Sigmoid colon (tissue), 7 donors: ENCODE measurements around the gene SETDB2. TPM values are rescaled to one million over a fixed set of nuclear protein-coding genes. Genes with fewer than 3 reads are reported as not detected.
A peak's percentile ranks its signal among the peaks of the same experiment; 100 is the strongest.

Experiments used
- DNase-seq: peaks from one replicate; pipeline ENCODE4 v3.0.0-alpha.2; 2019
- H3K27ac ChIP-seq, 4 donors: fragments of 200-600 bp; sonication (generic); one replicate each; pipeline ENCODE4 v1.5.1; 2016 to 2019; ENCODE audit warnings: mild to moderate bottlenecking in 1 of 4
- H3K27me3 ChIP-seq, 3 donors: fragments of 200-600 bp; sonication (generic); one replicate each; pipeline ENCODE4 v1.5.1; 2019; ENCODE audit warnings: mild to moderate bottlenecking in 1 of 3
- H3K36me3 ChIP-seq, 4 donors: fragments of 200-600 bp; sonication (generic); one replicate each; pipeline ENCODE4 v1.5.1; 2016 to 2019
- H3K4me1 ChIP-seq, 4 donors: fragments of 200-600 bp; sonication (generic); one replicate each; pipeline ENCODE4 v1.5.1; 2017 to 2019
- H3K4me3 ChIP-seq, 4 donors: fragments of 200-600 bp; sonication (generic); one replicate each; pipeline ENCODE4 v1.5.1; 2017 to 2019; ENCODE audit warnings: mild to moderate bottlenecking in 2 of 4, moderate library complexity in 1 of 4
- H3K9me3 ChIP-seq, 4 donors: fragments of 200-600 bp in 3 of 4; sonication (generic) in 3 of 4; one replicate each; pipeline versions ENCODE4 v1.5.1 to v1.6.1; 2013 to 2019
- CTCF ChIP-seq, 4 experiments: fragments of 450-650 bp in 3 of 4; fragments of 200-600 bp in 1 of 4; IDR thresholded peaks; one replicate each; pipeline ENCODE4 v1.5.1; 2016 to 2019; ENCODE audit warnings: antibody characterized with exemption in 4 of 4, mild to moderate bottlenecking in 3 of 4, moderate library complexity in 2 of 4
- EP300 ChIP-seq, 4 donors: sonication (generic); formaldehyde crosslinking; IDR thresholded peaks; one replicate each; pipeline ENCODE4 v1.6.1; 2017; ENCODE audit warnings: antibody characterized with exemption in 4 of 4
- POLR2A ChIP-seq, 2 donors: fragments of 450-650 bp; IDR thresholded peaks; one replicate each; pipeline ENCODE4 v1.6.1; 2016; ENCODE audit warnings: antibody characterized with exemption in 2 of 2, mild to moderate bottlenecking in 2 of 2, moderate library complexity in 2 of 2
- POLR2AphosphoS5 ChIP-seq, 4 donors: sonication (generic); formaldehyde crosslinking; IDR thresholded peaks; one replicate each; pipeline ENCODE4 v1.6.1; 2017; ENCODE audit warnings: antibody characterized with exemption in 4 of 4
- WGBS, 2 donors: extraction: QIAGEN DNeasy Blood & Tissue Kit; methylation state at CpG; one replicate each; pipeline ENCODE4 v1.1.7; 2013; 5-methylcytosine and 5-hydroxymethylcytosine counted together
- intact Hi-C: fragments of 100-400 bp; cut with DNase I; formaldehyde crosslinking; loops from one replicate; pipeline ENCODE4 v1.15.1; 2023
- polyA plus RNA-seq, 3 donors: library from polyadenylated mRNA; stranded (reverse); fragments of 200-250 nt; gene quantifications; one replicate each; pipeline ENCODE4 v1.2.3, GENCODE V29; 2013
- total RNA-seq, 4 donors: library from RNA; depleted of rRNA; stranded (reverse); fragments of >200 nt; gene quantifications; one replicate each; pipeline ENCODE4 v1.1.0, GENCODE V29; 2016
- donor health status: healthy with polysubstance abuse.
- donor health status: Bipolar disorder and iron deficiency.
- donor health status: healthy.

The SETDB2 gene
- total and polyA plus RNA-seq, 7 donors, result 3.6 to 12.5 (median 7.5) TPM

DNA sequence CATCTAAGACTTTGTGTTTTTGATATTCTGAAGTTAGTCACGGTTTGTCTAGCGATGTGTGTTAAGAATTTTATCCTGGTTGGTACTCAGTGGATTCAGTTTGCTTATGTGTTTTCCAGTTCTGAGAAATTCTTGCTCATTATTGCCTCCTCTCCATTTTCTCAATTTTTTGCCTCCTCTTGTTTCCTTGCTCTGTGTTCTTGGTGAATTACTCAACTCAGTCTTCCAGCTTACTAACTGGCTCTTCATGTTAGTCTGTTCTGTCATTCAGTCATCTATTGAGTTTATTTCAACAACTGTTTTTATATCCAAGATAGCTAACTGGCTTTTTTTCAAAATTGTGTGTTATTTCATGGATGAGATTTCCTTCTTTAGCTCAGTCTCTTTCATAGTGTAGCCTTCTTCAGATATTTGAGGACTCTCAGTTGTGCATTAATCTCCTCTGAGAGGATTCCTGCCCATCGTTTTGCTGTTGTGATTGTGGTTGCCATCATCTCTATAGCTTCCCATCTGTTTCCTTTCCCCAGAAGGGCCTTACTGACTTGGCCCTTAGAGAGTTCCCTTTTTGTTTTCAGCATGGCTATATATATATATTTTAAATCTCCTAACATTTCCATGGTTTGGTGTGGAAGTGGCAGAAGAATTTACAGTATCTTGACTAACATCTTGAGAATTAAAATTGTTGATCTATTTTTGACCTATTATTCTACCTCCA is 6.2 kb downstream of the SETDB2 start:
- DNase-seq, result no peak
- 77 to 86% methylated on average over 3 of the region's 3 CpGs for WGBS, 2 donors
- no peak overlapping the region for H3K27ac ChIP-seq
- peaks cover 0 to 51% (median 42%) of the 10 kb centered on the region in 4 donors for H3K4me1 ChIP-seq
- H3K9me3 ChIP-seq, result no peaks in the 10 kb centered on the region
- TF ChIP-seq POLR2A (IDR thresholded peaks at IDR 0.05) (no peak), POLR2AphosphoS5 (IDR thresholded peaks at IDR 0.05) (no peak), EP300 (IDR thresholded peaks at IDR 0.05) (no peak), CTCF (IDR thresholded peaks at IDR 0.05) (no peak)
- no peak overlapping the region for H3K4me3 ChIP-seq
- H3K27me3 ChIP-seq, result no peaks in the 10 kb centered on the region
- no peaks in the 10 kb centered on the region for H3K36me3 ChIP-seq
- intact Hi-C loops, result no loop called here

DNA sequence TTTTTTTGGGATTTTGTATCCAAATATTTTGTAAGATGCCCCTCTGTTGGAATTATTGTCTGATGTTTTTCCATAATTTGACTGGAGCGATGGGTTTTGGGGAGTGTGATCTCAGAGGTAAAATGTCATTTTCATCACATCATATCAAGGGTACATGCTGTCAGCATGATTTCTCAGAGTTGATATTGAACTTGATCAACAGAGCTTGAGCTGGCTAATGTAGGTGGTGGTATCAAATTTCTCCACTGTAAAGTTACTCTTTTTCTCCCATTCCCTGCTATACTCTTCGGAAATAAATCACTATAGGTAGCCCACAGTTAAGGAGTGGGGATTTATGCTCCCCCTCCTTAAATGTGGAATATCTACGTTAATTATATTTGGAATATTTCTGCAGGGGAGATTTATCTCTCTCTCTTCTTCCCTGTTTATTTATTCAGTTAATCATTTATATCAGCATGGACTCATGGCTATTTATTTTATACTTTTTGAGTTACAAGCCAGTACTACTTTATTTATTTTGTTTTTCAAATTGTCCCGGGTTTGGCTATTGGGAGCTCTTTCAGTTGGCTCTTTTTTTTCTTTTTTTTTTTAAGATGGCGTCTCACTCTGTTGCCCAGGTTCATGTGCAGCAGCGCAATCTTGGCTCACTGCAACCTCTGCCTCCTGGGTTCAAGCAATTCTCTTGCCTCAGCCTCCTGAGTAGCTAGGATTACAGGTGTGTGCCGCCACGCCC is 8.8 kb downstream of the SETDB2 start:
- H3K36me3 ChIP-seq, result no peaks in the 10 kb centered on the region
- no peak overlapping the region for H3K4me3 ChIP-seq
- H3K27me3 ChIP-seq, result no peaks in the 10 kb centered on the region
- peaks cover 0 to 32% (median 19%) of the 10 kb centered on the region in 4 donors for H3K4me1 ChIP-seq
- WGBS, 2 donors, result 95% methylated on average over 8 of the region's 8 CpGs
- TF ChIP-seq CTCF (IDR thresholded peaks at IDR 0.05), result no peak
- TF ChIP-seq POLR2A (IDR thresholded peaks at IDR 0.05), result no peak
- TF ChIP-seq EP300 (IDR thresholded peaks at IDR 0.05), result no peak
- TF ChIP-seq POLR2AphosphoS5 (IDR thresholded peaks at IDR 0.05), result no peak
- DNase-seq, result no peak
- intact Hi-C loops, result no loop called here
- H3K9me3 ChIP-seq, result no peaks in the 10 kb centered on the region
- H3K27ac ChIP-seq, result no peak overlapping the region

- Histone ChIP-seq H3K27me3 (no peaks in the 10 kb centered on the region), H3K4me1 (peaks cover 0 to 26% (median 13%) of the 10 kb centered on the region in 4 donors), H3K4me3 (no peak overlapping the region), H3K9me3 (no peaks in the 10 kb centered on the region), H3K27ac (no peak overlapping the region), H3K36me3 (no peaks in the 10 kb centered on the region)
- intact Hi-C loops, result no loop called here
- TF ChIP-seq EP300 (IDR thresholded peaks at IDR 0.05) (no peak), CTCF (IDR thresholded peaks at IDR 0.05) (no peak), POLR2AphosphoS5 (IDR thresholded peaks at IDR 0.05) (no peak), POLR2A (IDR thresholded peaks at IDR 0.05) (no peak)
- WGBS, 2 donors, result 36 to 82% methylated on average over 7 of the region's 7 CpGs
- DNase-seq, result no peak
These were observed 9.4 kb downstream of the SETDB2 start for GRCh38 chr13:49453465-49453864.

DNA sequence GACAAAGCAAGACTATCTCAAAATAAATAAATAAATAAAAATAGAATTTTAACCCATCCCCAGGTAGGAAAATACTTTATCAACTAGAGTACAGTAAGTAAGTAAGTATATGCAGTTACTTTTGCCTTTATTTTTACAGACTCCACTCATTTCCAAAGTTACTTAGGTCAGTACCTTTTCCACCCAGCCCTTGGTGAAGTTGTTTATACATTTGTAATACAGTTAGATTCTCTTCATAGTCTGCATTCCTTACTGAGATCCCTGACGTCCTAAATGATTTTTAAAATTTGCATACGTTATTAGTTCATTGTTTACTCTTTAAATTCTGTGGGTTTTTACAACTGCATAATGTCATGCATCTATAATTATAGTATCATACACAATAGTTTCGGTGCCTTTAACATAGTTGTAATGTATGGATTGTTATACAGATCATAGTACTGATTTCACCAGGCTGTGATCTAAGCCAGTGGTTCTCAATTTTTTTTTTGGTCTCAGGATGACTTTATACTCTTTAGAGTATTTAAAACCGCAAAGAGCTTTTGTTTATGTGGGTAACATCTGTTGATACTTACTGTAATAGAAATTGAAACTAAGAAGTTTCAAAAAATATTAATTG is 10.4 kb downstream of the SETDB2 start:
- H3K4me1 ChIP-seq, result peaks cover 0 to 23% (median 13%) of the 10 kb centered on the region in 4 donors
- H3K9me3 ChIP-seq, result no peaks in the 10 kb centered on the region
- 47 to 70% methylated on average over 4 of the region's 4 CpGs for WGBS, 2 donors
- H3K27ac ChIP-seq, result peak overlapping the region in 2 of 4 donors; percentile 9 to 46
- H3K27me3 ChIP-seq, result no peaks in the 10 kb centered on the region
- no peak for TF ChIP-seq CTCF (IDR thresholded peaks at IDR 0.05)
- no peak for TF ChIP-seq EP300 (IDR thresholded peaks at IDR 0.05)
- no peak for TF ChIP-seq POLR2A (IDR thresholded peaks at IDR 0.05)
- no peak for TF ChIP-seq POLR2AphosphoS5 (IDR thresholded peaks at IDR 0.05)
- peak overlapping the region in 2 of 4 donors; percentile 6 to 9 for H3K4me3 ChIP-seq
- no peak for DNase-seq
- H3K36me3 ChIP-seq, result no peaks in the 10 kb centered on the region
- intact Hi-C loops, result no loop called here
